K562 (cell line): ENCODE results near the gene CCSER1. TPM values are rescaled to one million over a fixed set of nuclear protein-coding genes. Genes with fewer than 3 reads are reported as not detected.
"Not testable (repeated sequence)": the region's sequence is repeated elsewhere in the genome, so short reads cannot be mapped to it uniquely, and the experiment has no call there.

ENCODE experiments used
- ATAC-seq: fragments of 200-7000 bp; cut with Tn5 transposase; 3 replicates; pipeline ENCODE4 v1.9.1; 2020; ENCODE audit warnings: moderate library complexity
- BruUV-seq: library from RNA; stranded (reverse); fragments of 400-500 nt; replicated peaks from 2 replicates; lab custom pipeline; 2021; lab: Mats Ljungman, UMichigan
- CTCF ChIA-PET: fragments of 300-600 bp; formaldehyde crosslinking; extraction: SDS; loops from one replicate; lab custom pipeline; 2021; ENCODE audit warnings: low intra/inter-chr PET ratio; lab: Yijun Ruan, JAX
- POLR2A ChIA-PET: fragments of 300-600, 350-650 bp; sonication (Branson Sonifier 250); formaldehyde crosslinking; extraction: SDS; loops from one replicate; lab custom pipeline; 2021; ENCODE audit warnings: antibody characterized with exemption, inconsistent platforms; lab: Yijun Ruan, JAX
- DNase-seq, 4 experiments: peaks; one replicate each; pipeline versions ENCODE4 v3.0.0 to v3.0.0-alpha.2; 2011 to 2018; ENCODE audit warnings: low spot score in 3 of 4, mixed read lengths in 3 of 4; ENCODE audit errors: extremely low read depth in 1 of 4
- FAIRE-seq: peaks from 2 replicates; lab custom pipeline; 2011; peaks lifted over from hg19 to GRCh38; lab: Jason Lieb, UNC
- H2AFZ ChIP-seq: 2 replicates; pipeline ENCODE4 v1.6.0; 2011; ENCODE audit warnings: low read depth, low read length, control low read depth, inconsistent platforms
- H3K27ac ChIP-seq: fragments of 200-600 bp; 3 replicates; pipeline ENCODE4 v1.8.0; 2011; ENCODE audit warnings: low read depth, mild to moderate bottlenecking, control low read depth, inconsistent platforms, low read length, moderate library complexity, mixed read lengths; ENCODE audit errors: extremely low read depth
- H3K27me3 ChIP-seq, 2 experiments: fragments of 300-600 bp in 1 of 2; 2 replicates in 1 of 2; 3 replicates in 1 of 2; pipeline versions ENCODE4 v1.6.0 to v1.8.0; 2011; ENCODE audit warnings: inconsistent platforms in 2 of 2, low read length in 2 of 2, mild to moderate bottlenecking in 1 of 2, mixed read lengths in 1 of 2, moderate library complexity in 1 of 2; ENCODE audit not compliant: control insufficient read depth in 2 of 2, insufficient read depth in 2 of 2
- H3K36me3 ChIP-seq: fragments of 300-600 bp; 3 replicates; pipeline ENCODE4 v1.8.0; 2011; ENCODE audit warnings: mild to moderate bottlenecking, low read length, inconsistent platforms; ENCODE audit not compliant: control insufficient read depth, insufficient read depth
- H3K4me1 ChIP-seq, 2 experiments: fragments of 200-600 bp in 1 of 2; replicated peaks in 1 of 2; 2 replicates in 1 of 2; 3 replicates in 1 of 2; pipeline versions ENCODE4 v1.5.1 to v1.8.0; 2011; ENCODE audit warnings: inconsistent platforms in 2 of 2, low read length in 2 of 2, mild to moderate bottlenecking in 1 of 2, mixed read lengths in 1 of 2, moderate library complexity in 1 of 2; ENCODE audit not compliant: control insufficient read depth in 2 of 2, insufficient read depth in 2 of 2
- H3K4me2 ChIP-seq: 2 replicates; pipeline ENCODE4 v1.6.1; 2011; ENCODE audit warnings: low read length, control low read depth, inconsistent platforms, mixed read lengths; ENCODE audit not compliant: insufficient read depth
- H3K4me3 ChIP-seq: fragments of 200-600 bp; sonication (generic), shearing (Covaris generic); 2 replicates; pipeline ENCODE4 v1.5.1; 2016; ENCODE audit warnings: control low read depth, inconsistent platforms
- H3K79me2 ChIP-seq: fragments of 200-600 bp; 3 replicates; pipeline ENCODE4 v1.8.0; 2011; ENCODE audit warnings: low read length, inconsistent platforms; ENCODE audit not compliant: control insufficient read depth, insufficient read depth
- H3K9ac ChIP-seq, 2 experiments: 2 replicates each; pipeline versions ENCODE4 v1.6.0 to v1.6.1; 2011; ENCODE audit warnings: low read depth in 2 of 2, low read length in 2 of 2, control low read depth in 1 of 2, inconsistent platforms in 1 of 2, mild to moderate bottlenecking in 1 of 2, mixed read lengths in 1 of 2; ENCODE audit not compliant: insufficient read depth in 1 of 2
- H3K9me1 ChIP-seq: one replicate; pipeline ENCODE4 v1.6.0; 2011; ENCODE audit warnings: inconsistent platforms, mild to moderate bottlenecking, low read length, moderate library complexity; ENCODE audit not compliant: control insufficient read depth, insufficient read depth
- H3K9me3 ChIP-seq: replicated peaks from 2 replicates; pipeline ENCODE4 v1.5.1; 2011; ENCODE audit warnings: low read depth, low read length, inconsistent platforms; ENCODE audit not compliant: control insufficient read depth, insufficient read depth
- H4K20me1 ChIP-seq: replicated peaks from 2 replicates; pipeline ENCODE4 v1.6.1; 2011; ENCODE audit warnings: low read length, inconsistent platforms, mixed read lengths; ENCODE audit not compliant: control insufficient read depth, insufficient read depth
- ADNP ChIP-seq: fragments of 200-800 bp; sonication (Bioruptor generic); IDR thresholded peaks from 2 replicates; pipeline ENCODE4 v1.6.1; 2016; ENCODE audit warnings: missing genetic modification characterization, missing compliant biosample characterization
- CXXC5 ChIP-seq: fragments of 250-450 bp; sonication (Bioruptor Pico); IDR thresholded peaks from 2 replicates; pipeline ENCODE4 v1.8.0; 2022; ENCODE audit warnings: inconsistent platforms, mild to moderate bottlenecking, moderate library complexity
- GTF2F1 ChIP-seq: IDR thresholded peaks from 2 replicates; pipeline ENCODE4 v1.6.1; 2011; ENCODE audit warnings: low read depth, low read length, improper control_type of control experiment
- TEAD1 ChIP-seq, 2 experiments: fragments of 450-650 bp in 1 of 2; sonication (generic) in 1 of 2; formaldehyde crosslinking; IDR thresholded peaks; 2 replicates each; pipeline versions ENCODE4 v1.4.0 to v1.8.0; 2020 to 2022; ENCODE audit warnings: mild to moderate bottlenecking in 2 of 2, missing genetic modification reagents in 1 of 2
- TEAD2 ChIP-seq: fragments of 450-650 bp; IDR thresholded peaks from 2 replicates; pipeline ENCODE4 v1.6.1; 2016; ENCODE audit warnings: missing genetic modification characterization, control low read depth, missing compliant biosample characterization
- ZNF253 ChIP-seq: fragments of 250-450 bp; sonication (Bioruptor Pico); conservative IDR thresholded peaks from 2 replicates; pipeline ENCODE4 v1.6.1; 2021; ENCODE audit warnings: mild to moderate bottlenecking
- WGBS: fragments of 100-300 bp; shearing (Covaris generic); methylation state at CpG from one replicate; pipeline ENCODE4 v1.1.6; 2016; ENCODE audit warnings: low coverage, mixed read lengths; ENCODE audit not compliant: insufficient coverage; ENCODE audit errors: missing lambda C conversion rate; 5-methylcytosine and 5-hydroxymethylcytosine counted together
- in situ Hi-C: fragments of 300-500 bp; cut with MboI; formaldehyde crosslinking; loops from 4 replicates; pipeline ENCODE4 v1.15.0; 2018; ENCODE audit warnings: inconsistent platforms, mixed read lengths
- intact Hi-C: fragments of 100-400 bp; cut with micrococcal nuclease; formaldehyde crosslinking; loops from 2 replicates; pipeline ENCODE4 v1.14.2; 2022
- polyA plus RNA-seq, 8 experiments: library from polyadenylated mRNA; depleted of rRNA in 4 of 8; stranded (reverse) in 5 of 8; unstranded in 3 of 8; fragments of >200 nt; fragmentation: Nextera tagmentation in 2 of 8; fragmentation: Illumina TruSeq in 1 of 8; extraction: Ambion mirVana in 2 of 8; extraction: Trizol in 1 of 8; gene quantifications; 2 replicates each; pipeline versions ENCODE4 v1.2.1 to v1.2.3, GENCODE V29; 2011 to 2014; ENCODE audit warnings: inconsistent platforms in 1 of 8, missing spikeins in 1 of 8
- total RNA-seq, 7 experiments: library from RNA; depleted of rRNA in 6 of 7; stranded (reverse); fragments of >200 nt in 6 of 7; fragmentation: Illumina TruSeq in 2 of 7; extraction: Trizol in 2 of 7; gene quantifications; 2 replicates each; pipeline versions ENCODE4 v1.2.1 to v1.2.3, GENCODE V29; 2011 to 2021; ENCODE audit warnings: low replicate concordance in 1 of 7
- TF ChIP-seq, protein P1 (sequence below): sonication (generic); formaldehyde crosslinking; IDR thresholded peaks from 2 replicates; pipeline ENCODE4 v1.8.0; 2022; ENCODE audit warnings: mild to moderate bottlenecking, missing genetic modification reagents

CCSER1 gene
- total and polyA plus RNA-seq, 9 of the 15 experiments (the other 6 are each of a cell fraction or from before 2014, with no cell fraction given), result not detected

- no peaks in the 10 kb centered on the region for H4K20me1 ChIP-seq
- H3K4me3 ChIP-seq, result no peak overlapping the region
- no peaks in the 10 kb centered on the region for H3K4me1 ChIP-seq
- TF ChIP-seq ZNF253 (CRISPR knock-in tag) (no peak), TEAD1 (CRISPR knock-in tag; IDR thresholded peaks at IDR 0.05) (no peak), ADNP (no peak), CXXC5 (no peak), GTF2F1 (no peak), TEAD2 (tag) (no peak)
- TF ChIP-seq, protein P1, sequence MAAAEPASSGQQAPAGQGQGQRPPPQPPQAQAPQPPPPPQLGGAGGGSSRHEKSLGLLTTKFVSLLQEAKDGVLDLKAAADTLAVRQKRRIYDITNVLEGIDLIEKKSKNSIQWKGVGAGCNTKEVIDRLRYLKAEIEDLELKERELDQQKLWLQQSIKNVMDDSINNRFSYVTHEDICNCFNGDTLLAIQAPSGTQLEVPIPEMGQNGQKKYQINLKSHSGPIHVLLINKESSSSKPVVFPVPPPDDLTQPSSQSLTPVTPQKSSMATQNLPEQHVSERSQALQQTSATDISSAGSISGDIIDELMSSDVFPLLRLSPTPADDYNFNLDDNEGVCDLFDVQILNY (CRISPR knock-in tag), result no peak
- TF ChIP-seq, all 486 proteins: peak for 0
- no TSS peak for BruUV-seq
- Histone ChIP-seq H3K9me3 (no peaks in the 10 kb centered on the region), H2AFZ (no peak overlapping the region), H3K27ac (no peak overlapping the region), H3K27me3 (no peaks in the 10 kb centered on the region), H3K9me1 (no peaks in the 10 kb centered on the region), H3K79me2 (no peaks in the 10 kb centered on the region), H3K4me2 (no peak overlapping the region), H3K36me3 (no peaks in the 10 kb centered on the region), H3K9ac (no peak overlapping the region)
- ChIA-PET CTCF (no interaction called here), POLR2A (interaction anchor here (0.6 kb wide), 1 partner anchor 64 kb away, joined by 3 read pairs; no protein-coding TSS in a partner anchor)
- intact Hi-C loops, result no loop called here
- no peak for ATAC-seq
- no peak for DNase-seq
- in situ Hi-C loops, result no loop called here
- 4% methylated on average over 4 of the region's 4 CpGs for WGBS
- no peak for FAIRE-seq
These were observed 1326.9 kb downstream of the CCSER1 start for GRCh38 chr4:91454111-91454510.

- H3K79me2 ChIP-seq, FAIRE-seq, BruUV-seq, H3K4me1 ChIP-seq, H3K9me1 ChIP-seq, CTCF ChIA-PET, intact Hi-C loops, DNase-seq, H3K27me3 ChIP-seq, H3K36me3 ChIP-seq, ATAC-seq, H3K4me2 ChIP-seq, H2AFZ ChIP-seq, H4K20me1 ChIP-seq, H3K4me3 ChIP-seq, in situ Hi-C loops, H3K27ac ChIP-seq, H3K9ac ChIP-seq, H3K9me3 ChIP-seq, POLR2A ChIA-PET: not testable (repeated sequence)
- 0% methylated on average over 9 of the region's 9 CpGs for WGBS
These were observed 1335.4 kb downstream of the CCSER1 start for GRCh38 chr4:91462566-91462965.
